SKM-1 treated with dmso at 0.1 percent for 144 hours (cell line): ENCODE measurements around the gene BSG.
"Not testable (repeated sequence)": the region's sequence is repeated elsewhere in the genome, so short reads cannot be mapped to it uniquely, and the experiment has no call there.

Experiments used
- DNase-seq: peaks from one replicate; lab custom pipeline; 2025; ENCODE audit not compliant: unreplicated experiment; lab: John Stamatoyannopoulos, UW

The BSG gene

DNA sequence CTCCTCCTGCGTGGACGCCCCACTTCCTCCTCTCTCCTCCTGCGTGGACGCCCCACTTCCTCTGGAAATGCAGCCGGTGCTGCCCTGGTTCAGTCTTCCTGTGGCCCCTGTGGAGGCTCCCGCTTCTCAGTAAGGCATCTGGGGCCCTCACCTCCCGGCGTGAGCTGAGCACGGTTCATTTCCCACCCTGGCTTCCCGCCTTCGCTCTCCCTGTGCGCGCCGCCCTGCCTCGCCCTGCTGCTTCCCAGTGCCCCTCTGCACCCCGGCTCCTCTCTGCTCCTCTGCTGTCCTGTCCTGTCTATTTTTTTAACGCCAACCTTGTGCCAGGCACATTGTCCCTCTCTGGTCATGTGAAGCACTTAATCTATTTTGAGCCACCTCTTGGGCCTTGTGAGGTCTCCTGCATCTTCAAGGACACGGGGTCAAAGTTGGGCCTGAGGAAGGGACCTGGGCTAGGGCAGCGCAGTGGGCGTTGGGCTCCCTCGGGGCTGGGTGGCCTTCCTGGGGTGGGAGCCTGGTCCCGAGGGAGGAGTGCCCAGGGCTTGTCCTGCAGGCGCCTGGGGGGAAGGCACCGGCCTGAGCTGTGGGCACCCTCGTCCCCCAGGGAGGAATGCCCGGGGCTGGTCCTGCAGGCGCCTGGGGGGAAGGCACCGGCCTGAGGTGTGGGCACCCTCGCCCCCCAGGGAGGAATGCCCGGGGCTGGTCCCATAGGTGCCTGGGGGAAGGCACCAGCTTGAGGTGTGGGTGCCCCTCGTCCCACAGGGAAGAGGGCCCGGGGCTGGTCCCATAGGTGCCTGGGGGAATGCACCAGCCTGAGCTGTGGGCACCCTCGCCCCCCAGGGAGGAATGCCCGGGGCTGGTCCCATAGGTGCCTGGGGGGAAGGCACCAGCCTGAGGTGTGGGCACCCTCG lies 30.2 kb downstream of the BSG start:
- no peak for DNase-seq

DNA sequence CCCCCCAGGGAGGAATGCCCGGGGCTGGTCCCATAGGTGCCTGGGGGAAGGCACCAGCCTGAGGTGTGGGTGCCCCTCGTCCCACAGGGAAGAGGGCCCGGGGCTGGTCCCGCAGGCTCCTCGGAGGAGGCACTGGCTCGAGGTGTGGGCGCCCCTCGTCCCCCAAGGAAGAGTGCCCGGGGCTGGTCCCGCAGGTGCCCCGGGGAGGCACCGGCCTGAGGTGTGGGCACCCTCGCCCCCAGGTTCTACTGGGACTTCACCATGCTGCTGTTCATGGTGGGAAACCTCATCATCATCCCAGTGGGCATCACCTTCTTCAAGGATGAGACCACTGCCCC lies 30.9 kb downstream of the BSG start:
- DNase-seq, result not testable (repeated sequence)

DNA sequence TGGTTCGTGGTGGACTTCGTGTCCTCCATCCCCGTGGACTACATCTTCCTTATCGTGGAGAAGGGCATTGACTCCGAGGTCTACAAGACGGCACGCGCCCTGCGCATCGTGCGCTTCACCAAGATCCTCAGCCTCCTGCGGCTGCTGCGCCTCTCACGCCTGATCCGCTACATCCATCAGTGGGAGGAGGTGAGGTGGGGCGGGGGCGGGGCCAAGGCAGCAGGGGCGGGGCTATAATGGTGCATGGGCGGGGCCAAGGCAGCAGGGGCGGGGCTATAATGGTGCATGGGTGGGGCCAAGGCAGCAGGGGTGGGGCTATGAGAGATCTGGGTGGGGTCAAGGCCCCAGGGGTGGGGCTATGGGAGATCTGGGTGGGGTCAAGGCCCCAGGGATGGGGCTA lies 31.4 kb downstream of the BSG start:
- DNase-seq, result not testable (repeated sequence)

DNA sequence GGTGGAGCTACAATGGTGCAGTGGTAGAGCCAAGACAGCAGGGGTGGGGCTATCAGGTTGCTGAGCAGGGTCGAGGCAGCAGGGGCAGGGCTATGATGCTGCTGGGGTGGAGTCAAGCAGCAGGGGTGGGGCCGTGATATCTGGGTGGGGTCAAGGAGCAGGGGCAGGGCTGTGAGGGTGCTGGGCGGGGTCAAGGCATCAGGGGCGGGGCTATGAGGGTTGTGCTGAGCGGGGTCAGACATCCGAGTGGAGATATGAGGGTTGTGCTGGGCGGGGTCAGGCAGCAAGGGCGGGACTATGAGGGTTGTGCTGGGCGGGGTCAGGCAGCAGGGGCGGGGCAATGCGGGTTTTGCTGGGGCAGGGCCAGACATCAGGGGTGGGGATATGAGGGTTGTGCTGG lies 32.0 kb downstream of the BSG start:
- DNase-seq, result peak; percentile 40

DNA sequence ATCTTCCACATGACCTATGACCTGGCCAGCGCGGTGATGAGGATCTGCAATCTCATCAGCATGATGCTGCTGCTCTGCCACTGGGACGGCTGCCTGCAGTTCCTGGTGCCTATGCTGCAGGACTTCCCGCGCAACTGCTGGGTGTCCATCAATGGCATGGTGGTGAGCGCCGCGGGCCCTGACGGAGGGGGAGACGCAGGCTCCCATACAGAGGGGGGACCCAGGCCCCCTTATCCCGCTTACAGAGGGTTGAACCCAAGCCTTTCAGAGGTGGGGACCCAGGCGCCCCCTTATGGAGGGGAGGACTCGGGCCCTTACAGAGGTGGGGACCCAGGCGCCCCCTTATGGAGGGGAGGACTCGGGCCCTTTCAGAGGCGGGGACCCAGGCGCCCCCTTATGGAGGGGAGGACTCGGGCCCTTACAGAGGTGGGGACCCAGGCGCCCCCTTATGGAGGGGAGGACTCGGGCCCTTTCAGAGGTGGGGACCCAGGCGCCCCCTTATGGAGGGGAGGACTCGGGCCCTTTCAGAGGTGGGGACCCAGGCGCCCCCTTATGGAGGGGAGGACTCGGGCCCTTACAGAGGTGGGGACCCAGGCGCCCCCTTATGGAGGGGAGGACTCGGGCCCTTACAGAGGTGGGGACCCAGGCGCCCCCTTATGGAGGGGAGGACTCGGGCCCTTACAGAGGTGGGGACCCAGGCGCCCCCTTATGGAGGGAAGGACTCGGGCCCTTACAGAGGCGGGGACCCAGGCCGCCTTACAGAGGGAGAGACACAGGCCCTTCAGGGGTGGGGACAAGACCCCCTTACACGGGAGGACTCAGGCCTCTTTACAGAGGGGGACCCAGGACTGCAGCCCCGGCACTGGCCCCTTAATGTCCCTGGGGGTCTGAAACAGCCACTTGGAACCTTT lies 32.9 kb downstream of the BSG start:
- DNase-seq, result not testable (repeated sequence)

DNA sequence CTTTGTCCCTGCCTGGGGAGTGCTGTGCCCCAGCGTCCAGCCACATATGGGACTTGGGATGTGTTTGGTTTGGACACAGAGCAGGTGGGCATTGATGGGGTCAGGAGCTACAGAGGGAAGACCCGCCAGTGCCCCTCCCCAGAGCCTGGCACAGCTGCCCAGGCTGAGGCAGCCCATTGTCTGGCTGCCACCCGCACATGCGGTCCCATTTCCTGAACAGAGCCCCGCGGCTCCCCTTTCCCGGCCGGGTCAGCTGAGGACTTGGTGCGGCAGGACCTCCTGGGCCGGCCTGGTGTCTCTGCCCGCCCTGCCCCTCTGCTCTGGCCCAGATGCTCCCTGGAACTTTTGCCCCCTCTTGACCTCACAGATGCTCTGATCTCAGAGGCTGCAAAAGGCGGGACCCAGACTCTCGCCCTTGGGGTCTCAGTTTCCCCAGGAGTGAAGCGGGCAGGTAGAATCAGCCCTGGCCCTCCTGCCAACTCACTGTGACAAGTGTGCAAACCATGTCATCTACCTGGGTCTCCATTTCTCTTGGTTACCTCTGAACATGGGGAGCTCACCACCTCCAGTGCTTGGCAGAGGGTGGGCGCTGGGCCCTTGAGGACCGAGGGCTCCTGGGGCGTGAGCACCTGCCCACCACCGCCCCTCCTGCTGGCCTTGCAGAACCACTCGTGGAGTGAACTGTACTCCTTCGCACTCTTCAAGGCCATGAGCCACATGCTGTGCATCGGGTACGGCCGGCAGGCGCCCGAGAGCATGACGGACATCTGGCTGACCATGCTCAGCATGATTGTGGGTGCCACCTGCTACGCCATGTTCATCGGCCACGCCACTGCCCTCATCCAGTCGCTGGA lies 35.1 kb downstream of the BSG start:
- no peak for DNase-seq

DNA sequence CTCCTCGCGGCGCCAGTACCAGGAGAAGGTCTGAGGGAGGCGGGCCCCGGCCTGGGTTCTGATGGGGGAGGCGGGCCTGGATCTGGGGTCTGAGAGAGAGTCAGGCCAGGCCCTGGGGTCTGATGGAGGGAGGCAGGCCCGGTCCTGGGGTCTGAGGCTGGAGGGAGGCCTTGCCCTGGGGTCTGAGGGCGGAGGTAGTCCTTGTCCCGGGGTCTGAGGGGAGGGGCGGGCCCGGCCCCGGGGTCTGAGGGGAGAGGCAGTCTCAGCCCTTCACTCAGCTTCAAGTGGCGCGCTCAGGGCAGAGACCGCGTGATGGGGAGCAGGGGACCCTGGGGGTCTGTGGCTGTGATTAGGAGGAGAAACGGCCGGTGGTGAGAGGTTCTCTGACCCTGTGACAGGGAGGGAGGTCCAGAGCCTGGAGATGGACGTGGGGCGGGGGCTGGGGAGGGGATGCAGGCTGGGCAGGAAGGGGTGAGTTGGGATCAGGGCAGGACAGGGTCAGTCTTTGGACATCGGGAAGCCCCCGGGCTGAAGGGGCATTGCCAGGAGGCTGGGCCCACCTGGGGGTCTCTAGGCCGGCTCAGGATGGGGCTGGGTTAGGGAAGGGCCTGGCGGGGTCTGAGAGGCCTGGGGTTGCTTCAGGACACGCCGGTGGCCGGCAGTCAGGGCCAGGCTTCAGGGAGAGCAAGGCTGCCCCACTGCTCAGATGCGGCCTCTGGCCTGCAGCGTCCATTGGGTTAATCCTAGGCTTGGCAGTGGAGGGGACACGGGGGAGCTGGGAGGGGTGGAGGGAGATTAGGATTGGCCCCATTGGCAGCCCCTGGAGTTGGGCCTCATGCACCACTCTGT lies 36.0 kb downstream of the BSG start:
- no peak for DNase-seq

DNA sequence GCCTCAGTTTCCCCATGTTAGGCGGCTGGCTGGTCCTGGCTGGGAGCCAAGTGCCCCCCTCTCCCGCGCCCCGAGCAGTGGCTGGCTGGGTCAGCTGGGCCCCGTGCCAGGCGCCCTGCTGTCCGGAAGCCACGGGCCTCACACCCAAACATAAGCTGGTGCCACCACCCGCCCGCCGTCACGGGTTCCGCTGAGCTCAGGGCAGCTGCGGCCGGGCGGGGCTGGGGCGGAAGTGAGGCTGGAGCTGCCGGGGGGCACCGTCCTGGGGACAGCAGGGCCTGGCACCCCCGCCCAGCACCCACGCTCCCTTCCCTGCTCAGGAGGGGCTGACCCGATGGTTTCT lies 36.6 kb downstream of the BSG start:
- DNase-seq, result no peak

DNA sequence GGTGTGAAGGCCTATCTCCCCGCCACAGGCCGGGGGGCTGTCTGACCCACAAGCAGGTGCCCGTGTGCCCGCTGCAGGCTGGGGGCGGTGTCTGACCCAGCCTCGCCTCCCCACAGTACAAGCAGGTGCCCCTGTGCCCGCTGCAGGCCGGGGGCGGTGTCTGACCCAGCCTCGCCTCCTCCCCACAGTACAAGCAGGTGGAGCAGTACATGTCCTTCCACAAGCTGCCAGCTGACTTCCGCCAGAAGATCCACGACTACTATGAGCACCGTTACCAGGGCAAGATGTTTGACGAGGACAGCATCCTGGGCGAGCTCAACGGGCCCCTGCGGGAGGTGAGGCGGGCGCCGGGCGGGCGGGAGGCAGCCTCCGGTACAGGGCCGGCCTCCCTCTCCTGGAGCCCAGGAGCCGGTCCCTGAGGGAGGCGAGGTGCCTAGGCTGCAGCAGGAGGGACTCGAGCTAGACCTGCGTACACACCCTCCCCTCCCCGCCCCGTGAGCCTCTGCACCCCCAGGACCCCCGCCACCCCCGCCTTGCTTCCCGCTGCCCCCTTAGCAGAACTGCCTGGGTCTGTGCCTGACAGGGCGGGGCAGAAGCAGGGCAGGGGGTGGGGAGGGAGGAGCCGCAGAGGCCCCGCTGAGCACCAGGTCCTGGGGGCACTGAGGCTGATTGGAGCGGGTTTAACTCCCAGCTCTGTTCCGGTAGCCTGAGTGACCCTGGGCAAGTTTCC lies 37.8 kb downstream of the BSG start:
- no peak for DNase-seq

DNA sequence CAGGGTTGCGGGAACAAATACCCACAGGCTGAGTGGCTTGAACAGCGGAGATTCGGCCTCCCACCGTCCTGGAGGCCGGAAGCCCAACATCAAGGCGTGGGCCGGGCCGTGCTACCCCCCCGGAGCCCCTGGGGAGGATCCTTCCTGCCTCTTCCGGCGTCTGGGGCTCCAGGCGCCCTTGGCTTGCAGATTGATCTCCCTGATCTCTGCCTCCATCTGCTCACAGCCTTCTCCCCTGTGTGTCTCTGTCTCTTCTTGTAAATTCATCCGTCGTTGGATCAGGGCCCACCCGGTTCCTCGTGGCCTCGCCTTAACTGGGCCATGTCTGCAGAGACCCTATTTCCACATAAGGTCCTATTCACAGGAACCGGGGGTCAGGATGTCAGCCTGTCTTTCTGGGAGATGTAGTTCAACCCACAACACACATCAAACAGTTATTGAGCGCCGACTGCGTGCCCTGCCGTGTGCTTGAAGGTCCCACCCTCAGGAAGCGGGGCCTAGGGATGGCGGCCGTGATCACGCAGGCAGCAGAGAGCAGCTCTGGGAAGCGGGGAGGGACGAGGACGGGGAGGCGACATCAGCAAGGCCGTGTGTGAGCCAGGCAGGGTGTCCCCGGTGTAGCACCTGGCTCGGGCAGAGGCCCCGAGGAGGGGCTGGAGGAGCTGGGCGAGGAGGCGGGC lies 38.5 kb downstream of the BSG start:
- no peak for DNase-seq

DNA sequence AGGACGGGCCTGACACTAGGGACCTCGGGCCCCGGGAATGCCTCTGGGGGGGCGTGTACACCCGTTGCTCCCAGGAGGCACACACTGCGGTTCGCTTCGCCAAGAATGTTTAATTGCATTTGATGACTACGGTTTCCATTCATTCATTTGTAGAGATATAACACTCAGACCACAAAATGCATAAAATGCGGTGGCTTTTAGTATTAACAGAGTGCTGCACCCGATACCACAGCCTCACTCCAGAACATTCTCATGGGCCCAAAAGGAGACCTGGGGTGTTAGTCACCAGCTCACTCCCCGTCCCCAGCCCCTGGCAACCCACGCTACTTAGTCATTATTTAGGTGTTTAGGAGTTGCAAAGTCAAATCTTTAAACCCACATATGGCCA lies 39.1 kb downstream of the BSG start:
- DNase-seq, result no peak

DNA sequence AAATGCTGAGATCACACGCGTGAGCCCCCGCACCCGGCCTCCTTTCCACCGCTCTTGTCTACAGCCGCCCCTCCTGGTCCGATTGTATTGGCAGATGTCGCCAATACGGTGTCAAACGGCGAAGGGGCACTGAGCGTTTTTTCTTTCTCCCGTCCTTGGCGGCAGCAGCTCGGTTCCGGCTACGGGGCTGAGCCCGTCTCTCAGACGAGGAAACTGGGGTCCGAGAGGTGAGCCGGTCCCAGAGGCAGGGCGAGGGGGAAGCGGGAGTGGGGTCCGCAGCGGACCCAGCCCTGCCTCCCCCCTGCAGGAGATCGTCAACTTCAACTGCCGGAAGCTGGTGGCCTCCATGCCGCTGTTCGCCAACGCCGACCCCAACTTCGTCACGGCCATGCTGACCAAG lies 40.5 kb downstream of the BSG start:
- DNase-seq, result no peak

DNA sequence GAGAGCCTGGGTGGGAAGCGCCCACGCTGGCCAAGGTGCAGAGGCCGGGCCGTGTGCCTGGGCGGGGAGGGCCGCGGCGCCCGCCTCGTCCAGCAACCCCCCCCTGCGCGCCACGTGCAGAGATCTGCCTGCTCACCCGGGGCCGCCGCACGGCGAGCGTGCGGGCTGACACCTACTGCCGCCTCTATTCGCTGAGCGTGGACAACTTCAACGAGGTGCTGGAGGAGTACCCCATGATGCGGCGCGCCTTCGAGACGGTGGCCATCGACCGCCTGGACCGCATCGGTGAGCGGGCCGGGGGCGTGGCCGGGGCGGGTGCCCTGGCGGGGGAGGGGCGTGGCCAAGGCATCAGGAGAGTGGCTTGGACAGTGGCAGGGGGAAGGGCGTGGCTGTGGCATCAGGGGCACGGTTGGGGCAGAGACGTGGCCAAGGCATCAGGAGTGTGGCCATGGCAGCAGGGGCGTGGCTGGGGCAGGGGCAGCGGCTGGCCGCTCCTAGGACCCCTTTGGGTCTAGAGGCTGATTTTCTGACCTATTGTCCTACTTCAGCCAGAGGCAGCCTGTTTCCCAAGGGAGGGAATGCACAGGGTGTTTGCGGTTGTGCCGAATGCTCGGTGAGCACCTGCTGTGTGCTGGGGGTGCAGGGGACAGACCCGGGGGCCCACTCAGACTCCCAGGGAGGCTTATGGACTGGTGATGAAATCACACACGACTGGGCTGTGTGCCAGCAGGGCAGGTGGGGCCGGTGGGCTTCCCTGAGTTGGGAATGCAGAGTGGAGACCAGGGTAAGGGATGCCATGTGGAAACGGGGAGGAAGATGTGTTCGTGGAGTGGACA lies 41.6 kb downstream of the BSG start:
- DNase-seq, result no peak

DNA sequence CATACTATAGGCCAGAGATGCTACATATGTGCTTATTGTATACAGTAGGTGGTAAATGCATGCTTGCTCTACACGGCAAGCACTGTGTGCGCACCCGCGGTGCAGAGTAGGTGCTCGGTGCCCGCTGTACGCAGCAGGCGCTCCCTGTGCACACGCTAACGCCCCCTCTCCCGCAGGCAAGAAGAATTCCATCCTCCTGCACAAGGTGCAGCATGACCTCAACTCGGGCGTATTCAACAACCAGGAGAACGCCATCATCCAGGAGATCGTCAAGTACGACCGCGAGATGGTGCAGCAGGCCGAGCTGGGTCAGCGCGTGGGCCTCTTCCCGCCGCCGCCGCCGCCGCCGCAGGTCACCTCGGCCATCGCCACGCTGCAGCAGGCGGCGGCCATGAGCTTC lies 43.2 kb downstream of the BSG start:
- DNase-seq, result no peak

DNA sequence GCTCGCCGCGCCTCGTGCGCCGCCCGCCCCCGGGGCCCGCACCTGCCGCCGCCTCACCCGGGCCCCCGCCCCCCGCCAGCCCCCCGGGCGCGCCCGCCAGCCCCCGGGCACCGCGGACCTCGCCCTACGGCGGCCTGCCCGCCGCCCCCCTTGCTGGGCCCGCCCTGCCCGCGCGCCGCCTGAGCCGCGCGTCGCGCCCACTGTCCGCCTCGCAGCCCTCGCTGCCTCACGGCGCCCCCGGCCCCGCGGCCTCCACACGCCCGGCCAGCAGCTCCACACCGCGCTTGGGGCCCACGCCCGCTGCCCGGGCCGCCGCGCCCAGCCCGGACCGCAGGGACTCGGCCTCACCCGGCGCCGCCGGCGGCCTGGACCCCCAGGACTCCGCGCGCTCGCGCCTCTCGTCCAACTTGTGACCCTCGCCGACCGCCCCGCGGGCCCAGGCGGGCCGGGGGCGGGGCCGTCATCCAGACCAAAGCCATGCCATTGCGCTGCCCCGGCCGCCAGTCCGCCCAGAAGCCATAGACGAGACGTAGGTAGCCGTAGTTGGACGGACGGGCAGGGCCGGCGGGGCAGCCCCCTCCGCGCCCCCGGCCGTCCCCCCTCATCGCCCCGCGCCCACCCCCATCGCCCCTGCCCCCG lies 43.8 kb downstream of the BSG start:
- DNase-seq, result no peak

DNA sequence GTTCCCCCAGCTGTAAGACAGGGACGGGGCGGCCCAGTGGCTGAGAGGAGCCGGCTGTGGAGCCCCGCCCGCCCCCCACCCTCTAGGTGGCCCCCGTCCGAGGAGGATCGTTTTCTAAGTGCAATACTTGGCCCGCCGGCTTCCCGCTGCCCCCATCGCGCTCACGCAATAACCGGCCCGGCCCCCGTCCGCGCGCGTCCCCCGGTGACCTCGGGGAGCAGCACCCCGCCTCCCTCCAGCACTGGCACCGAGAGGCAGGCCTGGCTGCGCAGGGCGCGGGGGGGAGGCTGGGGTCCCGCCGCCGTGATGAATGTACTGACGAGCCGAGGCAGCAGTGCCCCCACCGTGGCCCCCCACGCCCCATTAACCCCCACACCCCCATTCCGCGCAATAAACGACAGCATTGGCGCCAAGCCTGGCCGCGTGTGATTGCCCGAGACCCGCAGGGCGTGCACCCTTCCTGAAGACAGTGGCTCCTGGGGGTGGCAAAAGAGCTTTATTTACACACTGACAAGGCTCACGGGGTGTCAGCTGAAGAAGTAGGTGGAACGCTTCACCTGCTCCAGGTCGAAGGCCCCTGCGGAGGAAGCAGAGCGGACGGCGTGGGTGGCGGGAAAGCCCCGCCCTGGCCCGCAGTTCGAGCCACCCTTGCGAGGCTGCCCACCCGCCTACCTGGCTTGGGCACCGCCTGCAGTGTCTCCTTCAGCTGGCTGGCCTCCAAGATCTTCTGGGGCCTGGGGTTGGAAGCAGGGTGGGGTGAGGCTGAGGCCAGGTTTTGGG lies 44.5 kb downstream of the BSG start:
- no peak for DNase-seq
